ENCODE measurements around the gene ASCC1.
A peak's percentile ranks its signal among the peaks of the same experiment; 100 is the strongest.

The ASCC1 gene

GRCh38 chr10:72067463-72068125, 148.5 kb downstream of the ASCC1 start:
- no peak for DNase-seq (ENCODE audit: low read depth in 2 of 2)

- no peak for DNase-seq (ENCODE audit: low read depth in 2 of 2)
Measured at GRCh38 chr10:72066318-72067284, 149.5 kb downstream of the ASCC1 start.

GRCh38 chr10:72065439-72066025, 150.5 kb downstream of the ASCC1 start:
- DNase-seq (ENCODE audit: low read depth in 2 of 2), result no peak

GRCh38 chr10:72063703-72064391, 152.2 kb downstream of the ASCC1 start:
- no peak for DNase-seq (ENCODE audit: low read depth in 2 of 2)

- no peak for DNase-seq (ENCODE audit: low read depth in 2 of 2)
Measured at GRCh38 chr10:72062832-72063702, 153.0 kb downstream of the ASCC1 start.

- DNase-seq (ENCODE audit: low read depth in 2 of 2), result no peak
Measured at GRCh38 chr10:72062382-72062781, 153.7 kb downstream of the ASCC1 start.

- DNase-seq (ENCODE audit: low read depth in 2 of 2), result no peak
Measured at GRCh38 chr10:72061930-72062329, 154.1 kb downstream of the ASCC1 start.

- no peak for DNase-seq (ENCODE audit: low read depth in 2 of 2)
Measured at GRCh38 chr10:72061491-72061890, 154.6 kb downstream of the ASCC1 start.

- DNase-seq (ENCODE audit: low read depth in 2 of 2), result no peak
Measured at GRCh38 chr10:72059843-72060822, 155.9 kb downstream of the ASCC1 start.

GRCh38 chr10:72058989-72059842, 156.9 kb downstream of the ASCC1 start:
- peak; percentile 41 to 42 for DNase-seq (ENCODE audit: low read depth in 2 of 2)

GRCh38 chr10:72058347-72058898, 157.7 kb downstream of the ASCC1 start:
- DNase-seq (ENCODE audit: low read depth in 2 of 2), result no peak

GRCh38 chr10:72056932-72057751, 158.9 kb downstream of the ASCC1 start:
- DNase-seq (ENCODE audit: low read depth in 2 of 2), result no peak

- DNase-seq (ENCODE audit: low read depth in 2 of 2), result no peak
Measured at GRCh38 chr10:72056113-72056512, 160.0 kb downstream of the ASCC1 start.

GRCh38 chr10:72053690-72054089, 162.4 kb downstream of the ASCC1 start:
- DNase-seq (ENCODE audit: low read depth in 2 of 2), result no peak

GRCh38 chr10:72050873-72051272, 165.2 kb downstream of the ASCC1 start:
- no peak for DNase-seq (ENCODE audit: low read depth in 2 of 2)

GRCh38 chr10:72049969-72050781, 165.9 kb downstream of the ASCC1 start:
- DNase-seq (ENCODE audit: low read depth in 2 of 2), result no peak

- DNase-seq (ENCODE audit: low read depth in 2 of 2), result no peak
Measured at GRCh38 chr10:72049472-72049871, 166.6 kb downstream of the ASCC1 start.
